Fibroblast of skin of back (primary cell): Measurements from ENCODE around the gene UBN1.

Experiments used
- DNase-seq: peaks from one replicate; pipeline ENCODE4 v3.0.0-alpha.2; 2013

Gene UBN1

DNA sequence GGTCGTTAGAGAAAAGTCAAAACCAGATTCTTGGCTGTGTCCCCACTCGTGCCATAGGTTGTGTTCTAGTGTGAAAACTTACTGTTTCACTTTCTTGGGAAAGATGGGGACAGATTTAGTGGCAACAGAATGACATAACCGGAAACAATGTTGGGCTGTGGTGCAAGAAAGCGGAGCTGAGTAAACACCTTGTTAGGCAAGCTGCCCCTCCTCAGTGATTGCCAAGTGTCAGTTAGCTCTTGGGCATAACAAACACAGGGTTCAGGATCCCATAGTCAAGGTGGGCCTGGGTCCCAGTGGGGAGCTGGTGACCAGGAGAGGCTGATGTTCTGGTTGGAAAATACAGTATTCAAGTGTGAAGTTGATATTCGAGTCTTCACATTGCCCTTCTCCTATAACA is 15.4 kb downstream of the UBN1 start:
- DNase-seq: no peak

- DNase-seq: no peak
Observed at GRCh38 chr16:4864728-4865127, 17.4 kb downstream of the UBN1 start.

- DNase-seq: no peak
Observed at GRCh38 chr16:4865231-4865860, 18.1 kb downstream of the UBN1 start.

DNA sequence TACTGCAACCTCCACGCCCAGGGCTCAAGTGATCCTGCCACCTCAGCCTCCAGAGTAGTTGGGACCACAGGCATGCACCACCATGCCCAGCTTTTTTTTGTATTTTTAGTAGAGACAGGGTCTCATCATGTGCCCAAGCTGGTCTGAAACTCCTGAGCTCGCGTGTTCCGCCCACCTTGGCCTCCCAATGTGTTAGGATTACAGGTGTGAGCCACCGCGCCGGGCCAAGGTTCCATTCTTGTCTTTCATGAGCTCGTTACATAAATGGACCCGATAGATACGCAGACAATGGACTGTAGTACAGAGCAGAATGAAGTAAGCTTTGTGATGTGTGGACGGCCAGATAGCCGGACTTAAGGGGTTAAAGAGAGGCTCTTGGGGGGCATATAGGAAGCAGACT is 19.3 kb downstream of the UBN1 start:
- DNase-seq: no peak

GRCh38 chr16:4868026-4868425 is 20.7 kb downstream of the UBN1 start:
- no peak for DNase-seq

- DNase-seq: no peak
Observed at GRCh38 chr16:4868535-4868934, 21.3 kb downstream of the UBN1 start.

DNA sequence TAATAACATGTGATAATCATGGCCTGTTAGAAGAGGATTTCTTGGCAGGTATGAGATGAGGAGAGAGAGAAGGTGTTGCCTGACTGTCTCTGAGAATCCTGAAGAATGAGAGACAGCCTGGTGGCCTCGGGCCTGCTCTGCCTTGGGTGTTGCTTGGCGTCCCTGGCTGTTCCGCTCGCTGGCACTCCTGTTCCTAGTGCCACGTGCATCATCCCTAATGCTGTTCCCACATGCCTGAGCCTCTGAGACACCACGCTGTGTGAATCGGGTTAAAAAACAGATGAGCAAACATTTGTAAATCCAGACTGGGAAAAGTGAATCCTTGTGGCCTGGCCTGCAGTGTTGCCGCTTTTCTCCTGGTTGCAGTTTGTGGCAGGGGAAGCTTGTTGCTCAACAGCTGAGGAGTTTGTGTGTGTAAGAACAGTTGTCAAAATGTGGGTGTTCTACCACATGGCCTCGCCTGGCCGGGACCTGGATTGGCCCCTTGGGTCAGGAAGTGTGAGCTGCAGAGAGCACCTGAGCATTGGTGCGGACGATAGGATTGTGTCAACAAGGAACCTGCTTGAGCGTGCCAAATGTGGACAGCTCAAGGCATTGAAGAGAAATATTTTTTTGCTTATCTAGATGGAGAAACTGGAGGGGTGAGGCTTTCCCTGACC is 22.0 kb downstream of the UBN1 start:
- DNase-seq: no peak

- DNase-seq: no peak
Observed at GRCh38 chr16:4870138-4870671, 22.9 kb downstream of the UBN1 start.

GRCh38 chr16:4871071-4871470 is 23.8 kb downstream of the UBN1 start:
- DNase-seq: no peak

GRCh38 chr16:4873091-4873490 is 25.8 kb downstream of the UBN1 start:
- DNase-seq: no peak

DNA sequence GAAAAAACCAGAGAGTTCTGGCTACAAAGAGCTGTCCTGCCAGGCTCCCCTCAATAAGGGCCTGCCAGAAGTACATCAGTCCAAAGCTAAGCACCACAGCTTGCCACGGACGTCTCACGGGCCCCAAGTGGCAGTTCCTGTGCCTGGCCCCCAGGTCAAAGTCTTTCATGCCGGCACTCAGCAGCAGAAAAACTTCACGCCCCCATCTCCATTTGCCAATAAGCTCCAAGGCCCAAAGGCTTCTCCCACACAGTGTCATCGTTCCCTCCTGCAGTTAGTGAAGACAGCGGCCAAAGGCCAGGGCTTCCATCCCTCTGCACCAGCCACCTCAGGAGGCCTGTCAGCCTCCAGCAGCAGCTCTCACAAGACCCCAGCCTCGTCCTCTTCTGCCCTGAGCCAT is 27.4 kb downstream of the UBN1 start:
- DNase-seq: no peak

DNA sequence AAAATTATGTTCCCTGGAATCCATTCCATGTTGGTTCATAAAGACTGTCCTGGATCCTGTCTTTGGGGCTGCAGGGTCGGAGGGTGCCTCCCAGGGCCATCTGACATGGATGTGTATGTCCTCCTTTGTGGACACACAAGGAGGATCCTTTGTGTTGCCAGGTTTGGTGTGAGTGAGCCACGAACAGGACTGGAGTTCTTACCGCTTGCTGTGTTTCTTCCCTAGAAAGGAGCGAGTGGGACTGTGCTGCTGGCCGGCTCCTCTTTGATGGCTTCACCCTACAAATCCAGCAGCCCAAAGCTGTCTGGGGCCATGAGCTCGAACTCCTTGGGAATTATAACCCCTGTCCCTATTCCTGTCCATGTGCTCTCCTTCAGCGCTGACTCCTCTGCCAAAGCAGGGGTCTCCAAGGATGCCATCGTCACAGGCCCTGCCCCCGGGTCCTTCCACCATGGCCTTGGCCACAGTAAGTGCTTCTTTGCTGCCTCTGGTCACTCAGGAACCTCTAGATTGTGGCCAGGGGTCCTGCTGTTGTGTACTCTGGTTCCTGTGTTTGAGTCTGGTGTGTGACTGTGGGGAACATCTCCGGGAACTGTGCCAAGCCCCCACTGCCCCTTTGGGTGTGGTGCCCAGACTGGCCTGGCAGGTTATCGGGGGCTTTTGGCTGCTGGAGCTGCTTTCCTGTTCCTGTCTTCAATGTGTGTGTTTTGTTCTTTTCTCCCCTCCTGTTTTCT is 29.5 kb downstream of the UBN1 start:
- DNase-seq: no peak

DNA sequence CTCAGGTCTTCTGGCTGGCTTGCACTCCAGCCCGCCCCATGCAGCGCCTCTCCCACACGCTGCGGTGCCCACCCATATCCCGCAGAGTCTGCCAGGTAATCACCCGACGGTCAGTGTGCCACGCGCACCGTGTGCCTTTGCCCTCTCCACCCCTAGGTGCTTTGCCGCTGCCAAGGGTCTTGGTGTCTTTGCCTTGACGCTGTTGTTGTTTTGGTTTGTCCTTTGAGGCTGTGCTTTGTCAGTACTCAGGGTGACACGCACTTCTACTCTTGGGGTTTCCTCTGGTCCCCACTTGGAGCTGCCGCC is 30.1 kb downstream of the UBN1 start:
- DNase-seq: no peak

DNA sequence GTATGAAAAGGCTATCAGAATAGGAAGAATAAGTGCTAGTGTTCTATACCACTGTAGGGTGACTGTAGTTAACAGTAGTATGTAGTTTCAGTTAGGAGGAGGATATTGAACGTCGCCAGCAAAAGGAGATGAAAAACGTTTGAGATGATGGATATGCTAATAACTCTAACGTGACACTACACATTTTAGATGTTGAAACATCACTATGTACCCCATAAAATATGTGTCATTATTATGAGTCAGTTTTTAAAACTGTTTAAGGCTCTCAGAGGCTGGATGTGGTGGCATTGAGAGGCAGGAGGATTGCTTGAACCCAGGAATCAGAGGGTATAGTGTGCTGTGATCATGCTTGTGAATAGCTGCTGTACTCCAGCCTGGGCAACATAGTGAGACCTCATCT is 31.8 kb downstream of the UBN1 start:
- no peak for DNase-seq

- DNase-seq: no peak
Observed at GRCh38 chr16:4880006-4880580, 32.8 kb downstream of the UBN1 start.

- peak; percentile 19 for DNase-seq
Observed at GRCh38 chr16:4882000-4882632, 34.8 kb downstream of the UBN1 start.

DNA sequence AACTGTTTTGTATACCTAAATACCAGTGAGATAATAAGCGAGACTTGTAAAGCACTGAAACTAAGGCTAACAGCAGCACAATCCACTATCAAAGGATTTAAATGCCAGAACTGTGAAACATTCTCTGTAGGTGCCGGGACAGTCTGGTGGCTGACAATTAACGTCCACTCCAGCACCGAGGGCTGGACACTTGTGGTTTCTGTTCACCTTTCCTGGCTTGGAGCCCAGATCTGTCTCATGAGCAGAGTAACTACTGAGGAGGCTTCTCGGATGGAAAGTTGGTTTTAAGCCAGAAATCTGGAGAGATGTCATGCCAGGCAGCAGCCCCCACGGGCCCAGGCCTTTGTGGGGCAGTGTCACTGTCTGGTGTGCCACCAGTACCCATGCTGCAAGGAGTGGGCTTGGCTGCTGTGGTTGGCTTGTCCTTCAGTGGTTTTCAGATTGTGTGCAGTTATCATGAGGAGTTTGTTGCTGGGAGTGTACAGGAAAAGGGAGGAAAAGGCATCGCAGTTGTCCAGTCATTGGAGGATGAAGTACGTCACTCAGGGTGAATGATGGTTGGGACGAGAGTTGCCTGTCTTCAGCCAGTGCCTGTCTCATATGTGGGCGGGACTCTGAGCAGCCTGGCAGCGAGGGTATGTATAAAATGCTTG is 35.5 kb downstream of the UBN1 start:
- DNase-seq: peak; percentile 11

- no peak for DNase-seq
Observed at GRCh38 chr16:4883501-4883900, 36.2 kb downstream of the UBN1 start.

GRCh38 chr16:4884209-4884608 is 36.9 kb downstream of the UBN1 start:
- DNase-seq: no peak

- DNase-seq: no peak
Observed at GRCh38 chr16:4884972-4885874, 37.9 kb downstream of the UBN1 start.

GRCh38 chr16:4886151-4886550 is 38.9 kb downstream of the UBN1 start:
- DNase-seq: no peak
